ENCODE data around the gene TAAR1.

Gene TAAR1

DNA sequence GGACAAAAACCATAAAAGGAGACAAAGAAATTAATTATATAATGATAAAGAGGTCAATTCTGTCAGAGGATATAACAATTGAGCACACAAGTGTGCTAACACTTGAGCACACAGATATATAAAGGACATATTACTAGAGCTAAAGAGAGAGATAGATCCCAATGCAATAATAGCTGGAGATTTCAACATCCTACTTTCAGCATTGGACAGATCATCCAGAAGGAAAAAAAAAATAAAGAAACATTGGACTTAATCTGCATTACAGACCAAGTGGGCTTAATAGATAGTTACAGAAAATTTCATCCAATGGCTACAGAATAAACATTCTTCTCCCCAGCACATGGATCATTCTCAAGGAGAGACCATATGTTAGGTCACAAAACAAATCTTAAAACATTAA lies 45.0 kb upstream of the TAAR1 start:
- Histone ChIP-seq H3K27ac (ENCODE audit: low read depth, low read length, poor library complexity, severe bottlenecking) (no peak overlapping the region), H3K27me3 (ENCODE audit: insufficient read depth, low read length) (no peaks in the 10 kb centered on the region), H3F3A (ENCODE audit: insufficient read depth, low read length) (no peaks in the 10 kb centered on the region), H3K36me3 (ENCODE audit: insufficient read depth, low read length) (no peaks in the 10 kb centered on the region), H3K4me1 (ENCODE audit: insufficient read depth, low read length, severe bottlenecking) (no peaks in the 10 kb centered on the region), H3K4me2 (ENCODE audit: low read length) (no peak overlapping the region), H2AFZ (ENCODE audit: low read length) (no peak overlapping the region), H4K20me1 (ENCODE audit: insufficient read depth, low read length) (no peaks in the 10 kb centered on the region), H3K79me2 (ENCODE audit: insufficient read depth, low read length) (no peaks in the 10 kb centered on the region), H3K4me3 (ENCODE audit: low read depth, low read length, poor library complexity, severe bottlenecking) (no peak overlapping the region), H3K9me2 (ENCODE audit: low read depth, low read length) (no peaks in the 10 kb centered on the region), H3K9me3 (ENCODE audit: low read length) (0 out of 2 replicates have a peak, but pooled peaks cover 3% of the 10 kb centered on the region), H3K9ac (ENCODE audit: low read length) (no peak overlapping the region)
- TF ChIP-seq EZH2 (IDR thresholded peaks at IDR 0.05; ENCODE audit: borderline replicate concordance, low read length), result no peak
- TF ChIP-seq, protein P1, sequence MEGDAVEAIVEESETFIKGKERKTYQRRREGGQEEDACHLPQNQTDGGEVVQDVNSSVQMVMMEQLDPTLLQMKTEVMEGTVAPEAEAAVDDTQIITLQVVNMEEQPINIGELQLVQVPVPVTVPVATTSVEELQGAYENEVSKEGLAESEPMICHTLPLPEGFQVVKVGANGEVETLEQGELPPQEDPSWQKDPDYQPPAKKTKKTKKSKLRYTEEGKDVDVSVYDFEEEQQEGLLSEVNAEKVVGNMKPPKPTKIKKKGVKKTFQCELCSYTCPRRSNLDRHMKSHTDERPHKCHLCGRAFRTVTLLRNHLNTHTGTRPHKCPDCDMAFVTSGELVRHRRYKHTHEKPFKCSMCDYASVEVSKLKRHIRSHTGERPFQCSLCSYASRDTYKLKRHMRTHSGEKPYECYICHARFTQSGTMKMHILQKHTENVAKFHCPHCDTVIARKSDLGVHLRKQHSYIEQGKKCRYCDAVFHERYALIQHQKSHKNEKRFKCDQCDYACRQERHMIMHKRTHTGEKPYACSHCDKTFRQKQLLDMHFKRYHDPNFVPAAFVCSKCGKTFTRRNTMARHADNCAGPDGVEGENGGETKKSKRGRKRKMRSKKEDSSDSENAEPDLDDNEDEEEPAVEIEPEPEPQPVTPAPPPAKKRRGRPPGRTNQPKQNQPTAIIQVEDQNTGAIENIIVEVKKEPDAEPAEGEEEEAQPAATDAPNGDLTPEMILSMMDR (IDR thresholded peaks at IDR 0.05; ENCODE audit: low read length), result no peak

DNA sequence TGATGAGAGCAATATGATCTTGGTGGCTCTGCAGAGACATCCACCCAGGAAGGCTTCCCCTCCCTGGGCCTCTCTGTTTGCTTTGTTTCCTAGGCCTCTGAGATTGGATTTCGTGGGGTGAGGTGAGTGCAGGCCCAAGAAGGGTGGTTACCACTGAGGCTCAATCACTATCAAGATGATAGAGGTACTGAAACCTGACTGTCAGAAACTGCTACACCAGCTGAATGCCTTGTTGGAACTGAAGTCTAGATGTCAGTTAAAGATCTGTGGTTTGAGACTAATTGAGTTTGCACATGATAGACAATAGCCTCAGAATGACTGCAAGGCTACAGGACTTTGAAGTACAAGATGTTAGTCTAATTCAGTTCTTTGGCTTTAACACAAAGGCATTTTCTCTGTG lies 39.6 kb upstream of the TAAR1 start:
- no peaks in the 10 kb centered on the region for H3K79me2 ChIP-seq (ENCODE audit: insufficient read depth, low read length)
- no peaks in the 10 kb centered on the region for H3K9me2 ChIP-seq (ENCODE audit: low read depth, low read length)
- H2AFZ ChIP-seq (ENCODE audit: low read length), result no peak overlapping the region
- no peak overlapping the region for H3K9ac ChIP-seq (ENCODE audit: low read length)
- H3K36me3 ChIP-seq (ENCODE audit: insufficient read depth, low read length), result no peaks in the 10 kb centered on the region
- no peak overlapping the region for H3K27ac ChIP-seq (ENCODE audit: low read depth, low read length, poor library complexity, severe bottlenecking)
- no peaks in the 10 kb centered on the region for H3F3A ChIP-seq (ENCODE audit: insufficient read depth, low read length)
- H3K9me3 ChIP-seq (ENCODE audit: low read length), result no peaks in the 10 kb centered on the region
- H4K20me1 ChIP-seq (ENCODE audit: insufficient read depth, low read length), result no peaks in the 10 kb centered on the region
- H3K4me1 ChIP-seq (ENCODE audit: insufficient read depth, low read length, severe bottlenecking), result no peaks in the 10 kb centered on the region
- H3K4me2 ChIP-seq (ENCODE audit: low read length), result no peak overlapping the region
- no peaks in the 10 kb centered on the region for H3K27me3 ChIP-seq (ENCODE audit: insufficient read depth, low read length)
- H3K4me3 ChIP-seq (ENCODE audit: low read depth, low read length, poor library complexity, severe bottlenecking), result no peak overlapping the region
- TF ChIP-seq EZH2 (IDR thresholded peaks at IDR 0.05; ENCODE audit: borderline replicate concordance, low read length), result no peak
- TF ChIP-seq, protein P1 (IDR thresholded peaks at IDR 0.05; ENCODE audit: low read length), result no peak

DNA sequence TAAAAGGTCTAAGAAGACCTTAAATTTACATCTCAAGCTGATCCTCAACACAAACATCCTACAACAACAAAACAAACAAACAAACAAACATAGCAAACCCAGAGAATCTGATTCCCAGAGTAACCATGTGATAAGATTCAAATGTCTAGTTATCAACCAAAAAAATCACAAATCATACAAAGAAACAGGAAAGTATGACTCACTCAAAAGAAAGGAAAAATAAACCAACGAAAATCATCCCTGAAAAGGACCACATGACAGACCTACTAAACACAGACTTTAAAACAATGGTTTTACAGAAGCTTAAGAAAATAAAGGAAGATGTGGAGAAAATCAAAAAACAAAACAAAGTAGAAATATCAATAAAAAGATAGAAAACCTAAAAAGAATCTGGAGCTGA lies 36.8 kb upstream of the TAAR1 start:
- TF ChIP-seq EZH2 (IDR thresholded peaks at IDR 0.05; ENCODE audit: borderline replicate concordance, low read length), result no peak
- TF ChIP-seq, protein P1 (IDR thresholded peaks at IDR 0.05; ENCODE audit: low read length), result no peak
- Histone ChIP-seq H3K4me1 (ENCODE audit: insufficient read depth, low read length, severe bottlenecking) (no peaks in the 10 kb centered on the region), H3K4me3 (ENCODE audit: low read depth, low read length, poor library complexity, severe bottlenecking) (no peak overlapping the region)

More for the DNA sequence above, 36.8 kb upstream of the TAAR1 start:
- H3K79me2 ChIP-seq (ENCODE audit: insufficient read depth, low read length), result no peaks in the 10 kb centered on the region
- no peaks in the 10 kb centered on the region for H3K9me3 ChIP-seq (ENCODE audit: low read length)
- H3K9ac ChIP-seq (ENCODE audit: low read length), result no peak overlapping the region
- H3K4me2 ChIP-seq (ENCODE audit: low read length), result no peak overlapping the region
- no peak overlapping the region for H3K27ac ChIP-seq (ENCODE audit: low read depth, low read length, poor library complexity, severe bottlenecking)
- no peaks in the 10 kb centered on the region for H4K20me1 ChIP-seq (ENCODE audit: insufficient read depth, low read length)
- H3K9me2 ChIP-seq (ENCODE audit: low read depth, low read length), result no peaks in the 10 kb centered on the region
- H3K36me3 ChIP-seq (ENCODE audit: insufficient read depth, low read length), result no peaks in the 10 kb centered on the region
- no peak overlapping the region for H2AFZ ChIP-seq (ENCODE audit: low read length)
- no peaks in the 10 kb centered on the region for H3F3A ChIP-seq (ENCODE audit: insufficient read depth, low read length)
- H3K27me3 ChIP-seq (ENCODE audit: insufficient read depth, low read length), result no peaks in the 10 kb centered on the region

Data from OCI-LY1 (cell line).